Trophoblast cell (in vitro differentiated cells and primary cell): ENCODE measurements around the gene ROR1.

Source experiments
- DNase-seq, 2 donors: peaks; one replicate each; pipeline ENCODE4 v3.0.0-alpha.2; 2016
- H2AFZ ChIP-seq: 2 replicates; pipeline ENCODE4 v1.6.1; 2013; ENCODE audit warnings: low read length, moderate library complexity, mild to moderate bottlenecking; ENCODE audit not compliant: insufficient read depth, poor library complexity
- H2AK5ac ChIP-seq: 2 replicates; pipeline ENCODE4 v1.6.1; 2013; ENCODE audit warnings: mild to moderate bottlenecking, low read length
- H2BK120ac ChIP-seq: 2 replicates; pipeline ENCODE4 v1.6.1; 2013; ENCODE audit warnings: low read length, mild to moderate bottlenecking, moderate library complexity; ENCODE audit not compliant: insufficient read depth, poor library complexity
- H2BK12ac ChIP-seq: 2 replicates; pipeline ENCODE4 v1.6.1; 2013; ENCODE audit warnings: mild to moderate bottlenecking, low read length, moderate library complexity
- H2BK5ac ChIP-seq: 2 replicates; pipeline ENCODE4 v1.6.1; 2013; ENCODE audit warnings: low read length, low read depth, moderate library complexity, mild to moderate bottlenecking; ENCODE audit not compliant: poor library complexity
- H3K14ac ChIP-seq: 2 replicates; pipeline ENCODE4 v1.6.1; 2013; ENCODE audit warnings: mild to moderate bottlenecking, low read length
- H3K18ac ChIP-seq: 2 replicates; pipeline ENCODE4 v1.6.1; 2013; ENCODE audit warnings: mild to moderate bottlenecking, low read length
- H3K23ac ChIP-seq: 2 replicates; pipeline ENCODE4 v1.6.1; 2013; ENCODE audit warnings: low read length
- H3K27ac ChIP-seq: 2 replicates; pipeline ENCODE4 v1.5.1; 2013; ENCODE audit warnings: low read depth, mild to moderate bottlenecking, inconsistent platforms, low read length, moderate library complexity
- H3K27me3 ChIP-seq: 2 replicates; pipeline ENCODE4 v1.6.1; 2013; ENCODE audit warnings: inconsistent platforms, mild to moderate bottlenecking, low read length, moderate library complexity; ENCODE audit not compliant: insufficient read depth
- H3K36me3 ChIP-seq, 2 experiments: 1 replicate in 1 of 2; 2 replicates in 1 of 2; pipeline ENCODE4 v1.6.1; 2013; ENCODE audit warnings: low read length in 2 of 2, mild to moderate bottlenecking in 2 of 2, moderate library complexity in 1 of 2; ENCODE audit not compliant: insufficient read depth in 2 of 2, control insufficient read depth in 1 of 2
- H3K4ac ChIP-seq: 2 replicates; pipeline ENCODE4 v1.6.1; 2013; ENCODE audit warnings: low read depth, mild to moderate bottlenecking, low read length, moderate library complexity
- H3K4me1 ChIP-seq, 2 experiments: 1 replicate in 1 of 2; 2 replicates in 1 of 2; pipeline ENCODE4 v1.6.1; 2013; ENCODE audit warnings: low read length in 2 of 2, mild to moderate bottlenecking in 2 of 2, moderate library complexity in 1 of 2; ENCODE audit not compliant: insufficient read depth in 2 of 2, control insufficient read depth in 1 of 2
- H3K4me2 ChIP-seq: 2 replicates; pipeline ENCODE4 v1.6.1; 2013; ENCODE audit warnings: inconsistent platforms, mild to moderate bottlenecking, low read length, moderate library complexity
- H3K4me3 ChIP-seq: 2 replicates; pipeline ENCODE4 v1.5.1; 2013; ENCODE audit warnings: mild to moderate bottlenecking, low read depth, low read length, inconsistent platforms
- H3K79me1 ChIP-seq: one replicate; pipeline ENCODE4 v1.6.1; 2013; ENCODE audit warnings: low read length
- H3K79me2 ChIP-seq: 2 replicates; pipeline ENCODE4 v1.6.1; 2013; ENCODE audit warnings: low read length, mild to moderate bottlenecking; ENCODE audit not compliant: control insufficient read depth, insufficient read depth, poor library complexity
- H3K9ac ChIP-seq: 2 replicates; pipeline ENCODE4 v1.6.1; 2013; ENCODE audit warnings: mild to moderate bottlenecking, low read length
- H3K9me3 ChIP-seq: 2 replicates; pipeline ENCODE4 v1.6.1; 2013; ENCODE audit warnings: low read depth, mild to moderate bottlenecking, control low read depth, inconsistent platforms, low read length; ENCODE audit not compliant: insufficient read depth
- H4K12ac ChIP-seq: 2 replicates; pipeline ENCODE4 v1.6.1; 2013; ENCODE audit warnings: low read depth, mild to moderate bottlenecking, low read length, moderate library complexity
- H4K8ac ChIP-seq: 2 replicates; pipeline ENCODE4 v1.6.1; 2013; ENCODE audit warnings: low read depth, mild to moderate bottlenecking, low read length, moderate library complexity
- H4K91ac ChIP-seq: one replicate; pipeline ENCODE4 v1.6.1; 2013; ENCODE audit warnings: low read depth, mild to moderate bottlenecking, low read length, moderate library complexity
- WGBS: extraction: QIAGEN DNeasy Blood & Tissue Kit; methylation state at CpG from one replicate; pipeline ENCODE4 v1.1.7; 2013; ENCODE audit warnings: missing lambda C conversion rate; ENCODE audit not compliant: insufficient read length, insufficient coverage; ENCODE audit errors: extremely low coverage; 5-methylcytosine and 5-hydroxymethylcytosine counted together

Gene ROR1

DNA sequence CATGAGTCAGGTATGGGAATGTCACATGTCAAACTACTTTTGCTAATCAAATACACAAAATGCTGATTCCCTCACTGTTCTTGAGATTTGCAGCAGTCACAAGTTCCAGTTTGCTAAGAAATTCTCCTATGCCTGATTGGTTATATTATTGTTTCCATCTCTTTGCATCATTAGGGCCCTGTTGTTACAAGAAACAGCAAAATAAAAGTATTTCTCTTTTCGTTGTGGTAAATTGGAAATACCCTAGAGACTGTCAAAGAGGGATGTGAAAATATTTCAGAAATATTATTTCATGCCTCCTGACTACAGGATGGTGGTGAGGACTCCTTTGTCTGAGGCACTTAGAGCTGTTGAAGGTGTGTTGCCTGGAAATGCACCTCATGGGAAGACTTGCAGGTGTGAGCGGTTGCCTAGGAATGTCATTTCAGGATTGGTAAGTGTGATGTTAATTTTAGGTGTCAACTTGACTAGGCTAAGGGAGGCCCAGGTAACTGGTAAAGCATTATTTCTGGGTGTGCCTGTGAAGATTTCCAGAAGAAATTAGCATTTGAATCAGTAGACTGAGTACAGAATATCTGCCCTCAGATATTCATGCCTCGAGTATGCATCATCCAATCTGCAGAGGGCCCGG lies 117.4 kb downstream of the ROR1 start:
- H3K4ac ChIP-seq = no peak overlapping the region
- H3K9me3 ChIP-seq = no peaks in the 10 kb centered on the region
- no peak overlapping the region for H2BK120ac ChIP-seq
- H3K9ac ChIP-seq = no peak overlapping the region
- no peaks in the 10 kb centered on the region for H3K4me1 ChIP-seq
- H4K12ac ChIP-seq = no peak overlapping the region
- no peak overlapping the region for H2AFZ ChIP-seq
- no peak overlapping the region for H3K18ac ChIP-seq
- no peaks in the 10 kb centered on the region for H3K27me3 ChIP-seq
- no peak overlapping the region for H4K91ac ChIP-seq
- H2BK12ac ChIP-seq = no peak overlapping the region
- no peaks in the 10 kb centered on the region for H3K79me1 ChIP-seq
- no peak overlapping the region for H3K27ac ChIP-seq
- no peak for DNase-seq
- H3K4me2 ChIP-seq = no peak overlapping the region
- no peak overlapping the region for H3K23ac ChIP-seq
- no peak overlapping the region for H3K4me3 ChIP-seq
- no peaks in the 10 kb centered on the region for H3K79me2 ChIP-seq
- no peak overlapping the region for H2AK5ac ChIP-seq
- H2BK5ac ChIP-seq = no peak overlapping the region
- H4K8ac ChIP-seq = no peak overlapping the region
- WGBS = no CpG with 5 or more reads among the region's 4 CpGs
- no peaks in the 10 kb centered on the region for H3K36me3 ChIP-seq
- no peak overlapping the region for H3K14ac ChIP-seq

DNA sequence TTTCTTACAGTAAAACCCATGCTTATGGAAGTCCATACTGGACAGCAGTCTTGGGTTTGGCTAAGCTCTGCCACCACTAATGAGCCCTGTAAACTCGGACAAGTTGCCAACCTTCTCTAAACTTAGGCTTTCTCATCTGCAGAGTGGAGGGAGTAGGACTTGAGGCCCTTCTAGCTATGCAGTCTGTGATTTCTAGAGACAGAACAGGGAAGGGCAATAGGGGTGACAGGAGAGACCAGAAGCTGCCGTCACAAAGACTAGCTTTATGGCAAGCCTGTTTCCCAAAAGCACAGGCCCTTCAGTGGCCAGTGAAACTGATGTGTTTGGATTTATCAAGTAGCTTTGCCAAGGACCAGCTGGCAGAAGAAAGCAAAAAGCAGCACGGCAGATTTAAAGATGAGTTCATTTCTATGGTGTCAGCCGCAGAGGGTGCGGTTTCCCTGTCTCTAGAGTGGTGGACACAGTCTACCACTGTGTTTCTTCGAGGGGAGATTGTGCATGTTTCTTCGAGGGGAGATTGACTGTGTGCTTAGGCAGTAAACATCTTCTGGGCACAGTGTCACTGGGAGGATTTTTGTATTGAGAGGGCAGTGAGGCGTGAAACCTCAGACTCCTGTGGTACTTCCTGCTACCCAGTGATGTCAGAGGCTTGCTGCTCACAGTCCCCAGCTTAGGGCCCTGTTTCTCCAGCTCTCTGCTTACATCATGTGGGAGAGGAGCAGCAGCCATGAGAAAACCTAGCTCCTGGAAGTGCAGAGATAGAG lies 119.0 kb downstream of the ROR1 start:
- Histone ChIP-seq H3K4ac (no peak overlapping the region), H3K4me2 (no peak overlapping the region), H3K27me3 (no peaks in the 10 kb centered on the region), H3K27ac (no peak overlapping the region), H2AK5ac (no peak overlapping the region), H4K91ac (no peak overlapping the region), H2BK120ac (no peak overlapping the region), H4K12ac (no peak overlapping the region), H3K4me1 (no peaks in the 10 kb centered on the region), H3K4me3 (no peak overlapping the region), H3K18ac (no peak overlapping the region), H4K8ac (no peak overlapping the region), H3K14ac (no peak overlapping the region), H3K9ac (no peak overlapping the region), H2AFZ (no peak overlapping the region), H2BK5ac (no peak overlapping the region), H2BK12ac (no peak overlapping the region), H3K79me2 (no peaks in the 10 kb centered on the region), H3K23ac (no peak overlapping the region), H3K36me3 (no peaks in the 10 kb centered on the region), H3K79me1 (no peaks in the 10 kb centered on the region), H3K9me3 (no peaks in the 10 kb centered on the region)
- no CpG with 5 or more reads among the region's 8 CpGs for WGBS
- no peak for DNase-seq

- H2BK5ac ChIP-seq = no peak overlapping the region
- no peaks in the 10 kb centered on the region for H3K79me2 ChIP-seq
- H3K23ac ChIP-seq = no peak overlapping the region
- WGBS = no CpG with 5 or more reads among the region's 3 CpGs
- H3K9ac ChIP-seq = no peak overlapping the region
- no peak for DNase-seq
- H4K8ac ChIP-seq = no peak overlapping the region
- no peak overlapping the region for H3K14ac ChIP-seq
- no peaks in the 10 kb centered on the region for H3K4me1 ChIP-seq
- no peak overlapping the region for H3K4me3 ChIP-seq
- H4K91ac ChIP-seq = no peak overlapping the region
- no peaks in the 10 kb centered on the region for H3K9me3 ChIP-seq
- no peak overlapping the region for H2AK5ac ChIP-seq
- no peak overlapping the region for H3K4ac ChIP-seq
- no peak overlapping the region for H2AFZ ChIP-seq
- H3K4me2 ChIP-seq = no peak overlapping the region
- H3K27ac ChIP-seq = no peak overlapping the region
- no peaks in the 10 kb centered on the region for H3K27me3 ChIP-seq
- H3K36me3 ChIP-seq = no peaks in the 10 kb centered on the region
- no peak overlapping the region for H2BK12ac ChIP-seq
- H3K79me1 ChIP-seq = no peaks in the 10 kb centered on the region
- no peak overlapping the region for H3K18ac ChIP-seq
- H4K12ac ChIP-seq = no peak overlapping the region
- H2BK120ac ChIP-seq = no peak overlapping the region
These were observed 120.2 kb downstream of the ROR1 start for GRCh38 chr1:63893976-63894375.

DNA sequence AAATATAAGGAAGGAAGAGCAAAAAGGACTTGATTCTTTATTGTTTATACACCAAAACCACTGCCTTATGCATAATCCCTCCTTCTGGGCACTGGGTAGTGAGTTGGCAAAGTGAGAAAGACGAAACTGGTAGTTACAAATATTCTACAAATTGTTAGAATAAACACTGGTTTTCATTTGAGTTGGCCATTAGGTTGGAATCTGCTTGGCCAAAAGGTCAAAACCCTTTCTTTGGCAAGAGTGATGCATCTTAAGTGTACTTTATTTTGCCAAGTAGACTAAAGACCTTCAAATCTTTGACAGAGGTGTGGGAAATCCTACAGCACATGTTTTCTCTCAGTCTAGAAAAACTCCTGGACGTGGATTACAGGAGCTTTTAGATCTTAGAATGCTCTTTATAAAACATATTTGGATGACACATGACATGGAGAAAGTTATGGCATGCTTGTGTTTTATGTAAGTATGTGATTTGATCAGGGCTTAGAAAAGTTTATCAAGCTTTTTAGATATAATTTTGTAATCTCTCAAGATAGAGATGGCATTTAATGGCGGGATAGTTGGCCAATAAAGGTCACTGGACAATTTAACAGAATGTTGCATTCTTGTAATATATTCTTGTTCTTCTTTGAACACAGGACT lies 120.9 kb downstream of the ROR1 start:
- Histone ChIP-seq H3K79me1 (no peaks in the 10 kb centered on the region), H2AFZ (no peak overlapping the region), H3K4ac (no peak overlapping the region), H3K9me3 (no peaks in the 10 kb centered on the region), H2BK12ac (no peak overlapping the region), H3K4me1 (no peaks in the 10 kb centered on the region), H2BK120ac (no peak overlapping the region), H4K91ac (no peak overlapping the region), H3K14ac (no peak overlapping the region), H3K4me2 (no peak overlapping the region), H3K36me3 (no peaks in the 10 kb centered on the region), H3K18ac (no peak overlapping the region), H3K4me3 (no peak overlapping the region), H3K9ac (no peak overlapping the region), H4K8ac (no peak overlapping the region), H3K27me3 (no peaks in the 10 kb centered on the region), H3K23ac (no peak overlapping the region), H3K27ac (no peak overlapping the region), H2BK5ac (no peak overlapping the region), H3K79me2 (no peaks in the 10 kb centered on the region), H4K12ac (no peak overlapping the region), H2AK5ac (no peak overlapping the region)
- DNase-seq = no peak
- WGBS = no CpG with 5 or more reads among the region's 3 CpGs
